Spleen (tissue), 11 donors: Measurements from ENCODE around the gene COL16A1. TPM values are rescaled to one million over a fixed set of nuclear protein-coding genes. Genes with fewer than 3 reads are reported as not detected.

Experiments used
- DNase-seq: peaks from one replicate; pipeline ENCODE4 v3.0.0-alpha.2; 2020
- H3K27ac ChIP-seq, 8 donors: fragments of 200-600 bp; sonication (generic) in 7 of 8; 1 replicate in 4 of 8; 2 replicates in 4 of 8; pipeline versions ENCODE4 v1.5.0 to v1.8.0; 2016 to 2021; ENCODE audit warnings: inconsistent platforms in 4 of 8, mild to moderate bottlenecking in 4 of 8, moderate library complexity in 1 of 8
- H3K27me3 ChIP-seq, 7 donors: fragments of 200-600 bp; sonication (generic) in 6 of 7; replicated peaks in 1 of 7; 1 replicate in 4 of 7; 2 replicates in 3 of 7; pipeline versions ENCODE4 v1.5.0 to v1.8.0; 2016 to 2021; ENCODE audit warnings: inconsistent platforms in 3 of 7, mild to moderate bottlenecking in 1 of 7
- H3K36me3 ChIP-seq, 6 donors: fragments of 200-600 bp; sonication (generic) in 5 of 6; 1 replicate in 4 of 6; 2 replicates in 2 of 6; pipeline versions ENCODE4 v1.5.0 to v1.8.0; 2016 to 2021; ENCODE audit warnings: inconsistent platforms in 2 of 6
- H3K4me1 ChIP-seq, 6 donors: fragments of 200-600 bp; sonication (generic) in 5 of 6; 1 replicate in 3 of 6; 2 replicates in 3 of 6; pipeline versions ENCODE4 v1.5.0 to v1.8.0; 2016 to 2021; ENCODE audit warnings: inconsistent platforms in 3 of 6
- H3K4me3 ChIP-seq, 8 donors: fragments of 200-600 bp; sonication (generic) in 7 of 8; 1 replicate in 4 of 8; 2 replicates in 4 of 8; pipeline versions ENCODE4 v1.5.0 to v1.8.0; 2016 to 2021; ENCODE audit warnings: inconsistent platforms in 4 of 8, mild to moderate bottlenecking in 4 of 8, moderate library complexity in 2 of 8
- H3K9me3 ChIP-seq, 8 donors: fragments of 200-600 bp; sonication (generic) in 7 of 8; 1 replicate in 4 of 8; 2 replicates in 4 of 8; pipeline versions ENCODE4 v1.5.0 to v1.8.0; 2016 to 2021; ENCODE audit warnings: inconsistent platforms in 4 of 8
- POLR2A ChIP-seq, 3 donors: fragments of 450-650 bp; IDR thresholded peaks; one replicate each; pipeline ENCODE4 v1.5.1; 2017; ENCODE audit warnings: antibody characterized with exemption in 3 of 3, mild to moderate bottlenecking in 1 of 3
- POLR2AphosphoS5 ChIP-seq, 3 donors: sonication (generic); formaldehyde crosslinking; IDR thresholded peaks; one replicate each; pipeline ENCODE4 v1.5.1; 2017; ENCODE audit warnings: antibody characterized with exemption in 3 of 3
- WGBS, 5 donors: extraction: QIAGEN DNeasy Blood & Tissue Kit in 3 of 5; methylation state at CpG; one replicate each; pipeline versions ENCODE4 v1.1.5 to v1.1.7; 2013 to 2018; 5-methylcytosine and 5-hydroxymethylcytosine counted together
- intact Hi-C: fragments of 100-400 bp; cut with DNase I; formaldehyde crosslinking; loops from one replicate; pipeline ENCODE4 v1.15.0; 2023; ENCODE audit warnings: low total_unique reads
- polyA plus RNA-seq, 3 donors: library from polyadenylated mRNA; stranded (reverse); fragments of 200-250 nt; gene quantifications; one replicate each; pipeline ENCODE4 v1.2.1, GENCODE V29; 2013
- total RNA-seq, 7 donors: library from RNA; depleted of rRNA in 3 of 7; stranded (reverse); fragments of >200 nt in 3 of 7; fragmentation: NEBNext Ultra II Directional in 4 of 7; extraction: Animal tissue kit (Norgen Biotek cat#: 25700) in 4 of 7; gene quantifications; one replicate each; pipeline versions ENCODE4 v1.1.0 to v1.2.1, GENCODE V29; 2016 to 2021
- TF ChIP-seq, protein P1 (sequence below), 11 experiments: fragments of 200-600 bp in 7 of 11; fragments of 450-650 bp in 4 of 11; sonication (generic) in 4 of 11; IDR thresholded peaks in 8 of 11; conservative IDR thresholded peaks in 3 of 11; 1 replicate in 7 of 11; 2 replicates in 4 of 11; pipeline versions ENCODE4 v1.4.0 to v1.8.0; 2016 to 2021; ENCODE audit warnings: antibody characterized with exemption in 11 of 11, inconsistent platforms in 4 of 11, mild to moderate bottlenecking in 1 of 11
- donor health status: healthy with polysubstance abuse.
- donor health status: DM: no; HTN: no; CAD: no; lungs with moderate emphysema.
- donor health status: DM: no; HTN: no; CAD: no.
- donor health status: Bipolar disorder and iron deficiency.
- donor health status: healthy.
- donor health status: DM: no; HTN: no; CAD: no.
- donor health status: DM: yes; HTN: yes; CAD: no.

The COL16A1 gene
- total and polyA plus RNA-seq, 10 donors: 4.7 to 25.6 (median 12.5) TPM

DNA sequence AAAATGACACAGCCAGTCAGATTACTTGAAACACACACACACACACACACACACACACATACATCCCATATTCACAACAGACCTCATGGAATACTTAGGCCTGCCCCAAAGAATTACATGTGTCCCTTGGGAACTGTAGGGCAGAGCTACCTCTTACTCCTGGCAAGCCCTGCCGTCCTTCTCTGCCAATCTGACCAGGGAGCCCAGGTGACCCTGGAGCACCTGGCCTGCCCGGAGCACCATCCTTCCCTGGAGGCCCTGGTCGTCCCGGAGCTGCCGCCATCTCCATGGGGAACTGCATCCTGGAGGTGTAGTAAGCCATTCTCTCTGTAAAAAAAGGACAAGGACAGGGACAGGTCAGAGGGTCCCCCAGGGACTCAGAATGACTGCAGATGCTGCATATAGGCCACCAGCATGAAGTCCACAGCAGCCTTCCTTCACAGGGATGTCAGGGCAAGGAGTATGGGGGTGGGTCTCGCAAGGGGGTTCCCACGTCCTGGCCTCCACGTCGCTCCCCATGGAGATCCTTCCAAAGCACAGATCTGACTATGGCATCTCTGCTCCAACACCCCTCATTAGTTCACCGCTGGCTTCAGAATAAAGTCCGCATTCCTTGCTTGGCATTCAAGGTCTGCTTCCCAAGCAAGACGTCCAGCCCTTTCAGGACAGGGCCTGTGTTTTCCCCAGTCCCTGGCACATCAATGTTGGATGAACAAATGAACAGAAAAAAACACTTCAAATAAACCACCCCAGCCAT, 49.9 kb downstream of the COL16A1 start:
- H3K9me3 ChIP-seq: no peaks in the 10 kb centered on the region
- no peak for DNase-seq
- no peak for TF ChIP-seq POLR2AphosphoS5 (IDR thresholded peaks at IDR 0.05)
- TF ChIP-seq POLR2A (IDR thresholded peaks at IDR 0.05): no peak
- TF ChIP-seq, protein P1, sequence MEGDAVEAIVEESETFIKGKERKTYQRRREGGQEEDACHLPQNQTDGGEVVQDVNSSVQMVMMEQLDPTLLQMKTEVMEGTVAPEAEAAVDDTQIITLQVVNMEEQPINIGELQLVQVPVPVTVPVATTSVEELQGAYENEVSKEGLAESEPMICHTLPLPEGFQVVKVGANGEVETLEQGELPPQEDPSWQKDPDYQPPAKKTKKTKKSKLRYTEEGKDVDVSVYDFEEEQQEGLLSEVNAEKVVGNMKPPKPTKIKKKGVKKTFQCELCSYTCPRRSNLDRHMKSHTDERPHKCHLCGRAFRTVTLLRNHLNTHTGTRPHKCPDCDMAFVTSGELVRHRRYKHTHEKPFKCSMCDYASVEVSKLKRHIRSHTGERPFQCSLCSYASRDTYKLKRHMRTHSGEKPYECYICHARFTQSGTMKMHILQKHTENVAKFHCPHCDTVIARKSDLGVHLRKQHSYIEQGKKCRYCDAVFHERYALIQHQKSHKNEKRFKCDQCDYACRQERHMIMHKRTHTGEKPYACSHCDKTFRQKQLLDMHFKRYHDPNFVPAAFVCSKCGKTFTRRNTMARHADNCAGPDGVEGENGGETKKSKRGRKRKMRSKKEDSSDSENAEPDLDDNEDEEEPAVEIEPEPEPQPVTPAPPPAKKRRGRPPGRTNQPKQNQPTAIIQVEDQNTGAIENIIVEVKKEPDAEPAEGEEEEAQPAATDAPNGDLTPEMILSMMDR (IDR thresholded peaks at IDR 0.05 in 8 of 11, conservative IDR thresholded peaks at IDR 0.05 in 3 of 11): no peak
- H3K36me3 ChIP-seq: no peaks in the 10 kb centered on the region
- H3K27ac ChIP-seq: no peak overlapping the region
- H3K4me1 ChIP-seq: peaks cover 0 to 36% (median 1%) of the 10 kb centered on the region in 6 donors
- H3K27me3 ChIP-seq: no peaks in the 10 kb centered on the region
- intact Hi-C loops: no loop called here
- H3K4me3 ChIP-seq: no peak overlapping the region
- WGBS, 5 donors: 85 to 93% (median 90%) methylated on average over 11 to 12 of the region's 12 CpGs

DNA sequence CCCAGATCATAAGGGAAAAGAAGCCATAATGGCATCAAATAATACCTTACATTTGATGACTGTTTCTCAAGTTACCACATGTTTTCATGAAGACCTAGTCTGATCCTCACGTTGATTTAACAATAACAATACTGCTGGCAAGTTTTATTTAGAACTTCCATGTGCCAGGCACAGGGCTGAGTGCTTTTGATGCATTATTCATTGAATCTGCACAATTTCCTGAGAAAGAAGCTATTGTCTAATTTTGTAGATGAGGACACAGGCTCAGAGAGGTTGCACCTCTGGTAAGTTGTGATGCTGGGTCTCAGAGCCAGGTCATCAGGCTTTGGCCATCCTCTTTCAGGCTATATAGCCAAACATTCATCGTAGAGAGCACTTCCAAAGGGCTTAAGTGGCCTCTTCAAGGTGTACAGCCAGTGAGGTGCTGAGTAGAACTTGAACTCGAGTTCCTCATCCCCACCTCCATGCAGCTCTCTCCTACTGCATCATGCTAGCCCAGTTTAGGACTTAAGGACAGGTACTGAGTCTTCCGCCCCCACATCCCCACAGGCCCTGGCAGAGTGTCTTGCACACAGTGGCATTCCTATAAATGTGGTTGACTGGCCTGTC, 50.8 kb downstream of the COL16A1 start:
- intact Hi-C loops: no loop called here
- H3K4me1 ChIP-seq: peaks cover 0 to 36% (median 4%) of the 10 kb centered on the region in 6 donors
- no peaks in the 10 kb centered on the region for H3K27me3 ChIP-seq
- TF ChIP-seq POLR2AphosphoS5 (IDR thresholded peaks at IDR 0.05) (no peak), POLR2A (IDR thresholded peaks at IDR 0.05) (no peak)
- TF ChIP-seq, protein P1 (IDR thresholded peaks at IDR 0.05 in 8 of 11, conservative IDR thresholded peaks at IDR 0.05 in 3 of 11): no peak
- no peaks in the 10 kb centered on the region for H3K9me3 ChIP-seq
- H3K4me3 ChIP-seq: no peak overlapping the region
- 77 to 87% (median 84%) methylated on average over 4 of the region's 4 CpGs for WGBS, 5 donors
- DNase-seq: no peak
- no peaks in the 10 kb centered on the region for H3K36me3 ChIP-seq
- no peak overlapping the region for H3K27ac ChIP-seq

DNA sequence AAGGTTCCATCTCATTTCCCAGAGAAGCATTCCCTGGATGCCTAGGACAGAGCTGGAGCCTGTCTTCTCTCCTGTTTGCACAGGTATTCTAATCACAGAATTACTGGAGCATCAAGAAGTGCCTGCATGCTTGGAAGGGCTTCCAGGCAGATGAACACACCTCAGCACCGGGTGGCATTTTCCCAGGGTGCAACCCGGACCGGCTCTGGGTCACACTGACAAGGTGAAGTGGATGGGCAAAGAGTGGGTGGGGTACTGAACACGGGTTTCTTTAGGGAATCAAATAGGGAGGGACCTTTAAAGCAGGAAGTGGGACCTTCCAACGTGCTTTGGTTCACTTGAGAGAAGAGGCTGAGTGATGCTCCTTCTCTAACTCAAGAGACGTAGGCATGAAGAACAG, 52.1 kb downstream of the COL16A1 start:
- no peaks in the 10 kb centered on the region for H3K9me3 ChIP-seq
- no peaks in the 10 kb centered on the region for H3K27me3 ChIP-seq
- TF ChIP-seq POLR2AphosphoS5 (IDR thresholded peaks at IDR 0.05) (no peak), POLR2A (IDR thresholded peaks at IDR 0.05) (no peak)
- TF ChIP-seq, protein P1 (IDR thresholded peaks at IDR 0.05 in 8 of 11, conservative IDR thresholded peaks at IDR 0.05 in 3 of 11): no peak
- WGBS, 5 donors: 64 to 75% (median 69%) methylated on average over 6 of the region's 6 CpGs
- no peak for DNase-seq
- intact Hi-C loops: no loop called here
- no peaks in the 10 kb centered on the region for H3K36me3 ChIP-seq
- H3K4me3 ChIP-seq: no peak overlapping the region
- peaks cover 0 to 24% (median 4%) of the 10 kb centered on the region in 6 donors for H3K4me1 ChIP-seq
- H3K27ac ChIP-seq: no peak overlapping the region

DNA sequence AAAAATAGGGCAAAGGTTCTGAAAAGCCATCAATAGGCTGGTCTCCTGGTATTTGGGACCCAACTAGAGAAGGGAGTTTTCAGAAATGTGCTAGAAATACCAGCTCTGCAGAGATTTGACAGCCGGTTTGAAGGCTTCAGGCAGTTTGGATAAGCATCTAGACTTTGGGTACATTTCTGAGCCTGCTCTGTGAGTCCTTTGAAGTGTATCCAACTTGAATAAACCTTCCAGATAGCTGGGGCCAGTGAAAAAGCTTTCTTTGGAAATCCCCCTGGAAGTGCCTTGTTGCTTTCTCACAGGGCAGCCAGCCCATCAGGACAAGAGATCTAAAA, 52.8 kb downstream of the COL16A1 start:
- DNase-seq: no peak
- Histone ChIP-seq H3K36me3 (no peaks in the 10 kb centered on the region), H3K9me3 (no peaks in the 10 kb centered on the region), H3K4me1 (peaks cover 0 to 23% (median 4%) of the 10 kb centered on the region in 6 donors), H3K27ac (no peak overlapping the region), H3K4me3 (no peak overlapping the region), H3K27me3 (no peaks in the 10 kb centered on the region)
- WGBS, 5 donors: 73 to 85% (median 76%) methylated on average over 1 of the region's 1 CpG
- TF ChIP-seq POLR2A (IDR thresholded peaks at IDR 0.05) (no peak), POLR2AphosphoS5 (IDR thresholded peaks at IDR 0.05) (no peak)
- TF ChIP-seq, protein P1 (IDR thresholded peaks at IDR 0.05 in 8 of 11, conservative IDR thresholded peaks at IDR 0.05 in 3 of 11): no peak
- intact Hi-C loops: no loop called here
